ENCODE data around the gene BARX1. TPM values are rescaled to one million over a fixed set of nuclear protein-coding genes. Genes with fewer than 3 reads are reported as not detected.

The BARX1 gene
- total and polyA plus RNA-seq, 12 donors = 0.32 TPM; not detected in 11

DNA sequence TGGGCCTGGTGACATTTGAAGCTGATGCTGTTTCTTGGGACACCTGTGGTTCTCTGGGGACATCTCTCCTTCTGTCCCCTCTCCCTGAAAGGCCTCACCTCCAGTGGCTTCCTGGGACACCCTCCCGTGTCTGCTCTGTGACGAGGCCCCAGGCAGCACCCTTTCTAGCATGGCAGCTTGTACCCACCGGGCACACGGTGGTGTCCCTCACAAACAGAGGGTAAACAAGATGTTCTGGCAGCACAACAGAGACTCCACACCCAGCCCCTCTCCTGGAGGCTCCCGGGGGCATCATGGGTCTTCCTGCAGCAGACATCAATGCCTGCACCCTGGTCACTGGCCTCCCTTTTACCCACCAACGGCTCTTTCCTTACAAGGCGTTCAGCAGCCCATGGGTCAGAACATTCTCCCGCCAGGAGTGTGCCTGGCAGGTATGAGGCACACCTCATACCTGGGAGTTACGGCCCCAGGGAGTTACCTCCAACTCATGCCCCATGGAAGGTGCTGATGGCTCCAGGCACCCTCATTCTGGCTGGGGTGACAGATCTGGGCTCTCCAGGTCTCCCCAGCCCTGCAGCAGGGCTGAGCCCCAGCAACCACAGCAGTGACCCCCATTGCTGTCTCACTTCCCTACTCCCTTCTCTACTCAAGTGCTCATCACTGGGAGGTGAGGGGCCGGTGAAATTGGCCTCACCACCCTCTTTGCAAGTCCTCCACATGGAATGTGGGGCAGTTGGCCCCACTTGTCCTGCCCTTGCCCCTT is 51.1 kb downstream of the BARX1 start:
- WGBS, 4 donors = 71 to 97% (median 83%) methylated on average over 5 to 10 of the region's 10 CpGs
- no peaks in the 10 kb centered on the region for H3K27me3 ChIP-seq
- H3K36me3 ChIP-seq (replicated peaks in 1 of 2) = no peaks in the 10 kb centered on the region
- intact Hi-C loops (cut with DNase I) = no loop called here
- TF ChIP-seq POLR2A (IDR thresholded peaks at IDR 0.05) (no peak), CTCF (IDR thresholded peaks at IDR 0.05) (no peak)
- DNase-seq = peak in 1 of 7 donors; percentile 10
- H3K27ac ChIP-seq = no peak overlapping the region
- no peaks in the 10 kb centered on the region for H3K4me1 ChIP-seq (replicated peaks in 1 of 2)
- H3K9me3 ChIP-seq (replicated peaks in 1 of 3) = no peaks in the 10 kb centered on the region
- no peak overlapping the region for H3K4me3 ChIP-seq

- H3K27ac ChIP-seq = no peak overlapping the region
- 82 to 85% (median 84%) methylated on average over 5 to 12 of the region's 12 CpGs for WGBS, 4 donors
- no peaks in the 10 kb centered on the region for H3K36me3 ChIP-seq (replicated peaks in 1 of 2)
- TF ChIP-seq POLR2A (IDR thresholded peaks at IDR 0.05) (no peak), CTCF (IDR thresholded peaks at IDR 0.05) (no peak)
- H3K27me3 ChIP-seq = no peaks in the 10 kb centered on the region
- intact Hi-C loops (cut with DNase I) = no loop called here
- peak in 2 of 7 donors; percentile 0 to 3 for DNase-seq
- H3K4me3 ChIP-seq = no peak overlapping the region
- no peaks in the 10 kb centered on the region for H3K4me1 ChIP-seq (replicated peaks in 1 of 2)
- no peaks in the 10 kb centered on the region for H3K9me3 ChIP-seq (replicated peaks in 1 of 3)
These were observed 52.1 kb downstream of the BARX1 start for GRCh38 chr9:93902780-93903655.

GRCh38 chr9:93902051-93902779 is 52.9 kb downstream of the BARX1 start:
- TF ChIP-seq CTCF (IDR thresholded peaks at IDR 0.05) = no peak
- TF ChIP-seq POLR2A (IDR thresholded peaks at IDR 0.05) = no peak
- Histone ChIP-seq H3K27me3 (no peaks in the 10 kb centered on the region), H3K4me3 (no peak overlapping the region), H3K9me3 (replicated peaks in 1 of 3) (no peaks in the 10 kb centered on the region), H3K36me3 (replicated peaks in 1 of 2) (no peaks in the 10 kb centered on the region), H3K4me1 (replicated peaks in 1 of 2) (no peaks in the 10 kb centered on the region), H3K27ac (no peak overlapping the region)
- intact Hi-C loops (cut with DNase I) = no loop called here
- 88 to 90% (median 89%) methylated on average over 7 to 11 of the region's 11 CpGs for WGBS, 4 donors
- peak in 1 of 7 donors; percentile 4 for DNase-seq

Other genes starting within 250 kb of the BARX1 start
- gene PTPDC1, start 129.1 kb upstream of the BARX1 start, total RNA-seq = 10 to 100 TPM in 4 of 9 donors, 1 to 10 TPM in 5; 6.0 to 19.4 (median 8.9) TPM
- 10 to 100 TPM in 1 of 3 donors, 1 to 10 TPM in 2; 5.1 to 11.8 (median 10.0) TPM for gene PTPDC1, start 129.1 kb upstream of the BARX1 start, polyA plus RNA-seq